Activated CD4-positive, CD25-positive, alpha-beta regulatory T cell treated with anti-CD3 and anti-CD28 coated beads, Interleukin-2, amount 50 U/mL, for 16 hours (primary cell): ENCODE results near the gene HOXC6.
"Not testable (repeated sequence)": the region's sequence is repeated elsewhere in the genome, so short reads cannot be mapped to it uniquely, and the experiment has no call there.

Experiments used
- DNase-seq: peaks from one replicate; pipeline ENCODE4 v3.0.0-alpha.2; 2020; ENCODE audit warnings: low read depth, low spot score

The HOXC6 gene

GRCh38 chr12:54041097-54041690 is 13.0 kb downstream of the HOXC6 start:
- DNase-seq = no peak

GRCh38 chr12:54042033-54042432 is 13.8 kb downstream of the HOXC6 start:
- DNase-seq = not testable (repeated sequence)

DNA sequence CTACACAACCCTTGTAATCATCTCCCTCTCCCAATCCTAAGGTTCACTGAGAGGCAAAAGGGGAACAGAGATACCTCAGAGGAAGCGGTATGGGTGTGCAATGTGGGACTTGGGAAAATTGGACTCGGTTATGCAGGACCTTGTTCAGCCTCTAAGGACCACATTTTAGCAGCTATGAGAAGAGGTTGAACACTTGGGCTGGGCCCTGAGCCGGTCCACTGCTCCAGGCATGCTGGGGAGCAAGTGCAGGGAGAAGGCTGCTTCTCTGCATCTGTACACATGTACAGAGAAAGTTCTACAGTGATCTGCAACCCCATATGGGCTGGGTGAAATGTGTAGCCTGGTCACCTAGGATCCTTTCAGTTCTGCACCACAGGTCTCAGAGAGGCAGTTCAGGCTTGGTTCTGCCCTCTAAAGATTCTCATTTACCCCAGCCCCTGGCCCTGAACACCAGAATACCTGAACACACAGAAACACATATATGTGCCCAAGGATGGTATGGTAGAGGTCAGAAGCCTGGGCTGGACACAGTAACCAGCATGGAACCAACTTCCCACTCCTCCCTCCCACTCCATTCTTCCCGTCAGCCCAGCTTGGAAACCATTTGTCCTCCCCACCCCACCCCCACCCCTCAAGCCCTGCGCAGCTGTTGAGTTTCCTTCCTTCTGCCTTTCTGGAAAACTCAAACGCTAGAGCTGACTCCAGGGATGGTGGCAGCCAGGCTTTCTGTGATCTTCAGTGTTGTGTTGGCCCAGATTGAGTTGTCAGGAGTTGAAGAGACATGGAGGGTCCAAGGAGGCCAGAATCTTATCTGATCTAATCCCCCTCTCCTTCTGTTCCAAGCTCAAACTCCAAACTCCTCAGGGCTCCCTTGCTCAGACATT is 15.0 kb downstream of the HOXC6 start:
- DNase-seq = no peak

DNA sequence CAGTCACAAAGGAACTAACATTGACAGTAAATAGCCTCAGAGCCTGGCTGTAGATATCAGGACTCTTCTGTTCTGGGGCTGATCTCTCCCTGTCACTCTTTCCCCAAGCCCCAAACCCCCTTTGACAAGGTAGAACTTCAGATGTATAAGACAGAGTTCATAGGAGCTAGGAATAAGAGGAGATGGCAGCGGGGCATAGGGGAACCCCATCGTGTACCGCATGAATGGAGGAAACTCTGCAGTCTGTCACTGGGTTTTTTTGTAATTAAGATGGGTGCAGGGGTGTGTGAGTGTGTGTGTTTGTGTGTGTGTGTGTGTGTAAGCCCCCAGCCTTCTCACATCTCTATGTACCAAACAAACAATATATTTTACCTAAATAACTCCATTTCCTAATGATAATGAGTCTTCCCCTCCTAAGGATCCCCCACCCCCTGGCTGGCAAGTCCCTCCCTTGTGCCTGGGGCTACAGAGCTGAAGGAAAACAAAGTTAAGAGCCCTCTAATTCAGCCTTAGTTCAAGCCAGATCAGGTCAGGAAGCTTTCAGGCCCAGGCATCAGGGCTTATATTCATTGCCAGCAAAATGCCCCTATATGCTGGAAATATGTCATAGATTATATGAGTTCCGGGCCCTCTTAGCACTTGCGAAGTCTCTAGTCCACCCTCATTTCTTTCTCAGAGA is 16.3 kb downstream of the HOXC6 start:
- DNase-seq = no peak

DNA sequence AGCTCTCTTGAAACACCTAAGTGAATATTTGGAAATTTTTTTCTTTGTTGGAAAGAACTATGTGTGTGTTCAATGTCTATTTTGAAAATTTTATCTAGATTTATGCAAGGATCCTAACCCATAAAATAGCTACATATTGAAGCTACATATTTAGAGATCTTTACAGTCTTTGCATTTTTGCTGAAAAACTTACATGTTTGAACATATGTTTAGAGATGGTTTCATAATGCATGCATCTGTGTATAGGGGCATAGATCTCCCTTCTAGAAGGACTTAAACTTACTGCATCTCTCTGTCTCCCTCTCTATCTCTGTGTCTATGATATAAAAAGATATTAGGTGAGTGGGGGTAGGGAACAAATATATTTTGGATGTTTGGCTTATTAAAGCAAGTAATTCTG is 17.2 kb downstream of the HOXC6 start:
- DNase-seq = no peak

- no peak for DNase-seq
These were observed 17.8 kb downstream of the HOXC6 start for GRCh38 chr12:54045868-54046521.

DNA sequence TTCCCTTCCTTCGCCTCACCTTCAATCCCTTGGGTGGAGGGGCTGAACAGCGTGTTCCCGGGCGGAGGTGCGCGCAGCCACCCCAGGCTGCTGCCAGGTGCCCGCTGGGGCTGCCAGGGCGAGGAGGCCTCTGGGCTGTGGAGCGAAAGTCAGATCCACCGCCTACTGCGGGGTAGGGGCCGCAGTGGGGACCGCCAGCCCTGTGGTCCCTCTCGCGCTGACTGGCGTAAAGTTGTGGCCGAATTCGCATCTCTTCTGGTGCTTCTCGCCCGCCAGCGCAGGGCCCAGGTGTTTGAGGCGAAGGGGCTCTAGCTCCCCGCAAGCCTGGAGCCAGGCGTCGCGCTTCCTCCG is 18.5 kb downstream of the HOXC6 start:
- no peak for DNase-seq

DNA sequence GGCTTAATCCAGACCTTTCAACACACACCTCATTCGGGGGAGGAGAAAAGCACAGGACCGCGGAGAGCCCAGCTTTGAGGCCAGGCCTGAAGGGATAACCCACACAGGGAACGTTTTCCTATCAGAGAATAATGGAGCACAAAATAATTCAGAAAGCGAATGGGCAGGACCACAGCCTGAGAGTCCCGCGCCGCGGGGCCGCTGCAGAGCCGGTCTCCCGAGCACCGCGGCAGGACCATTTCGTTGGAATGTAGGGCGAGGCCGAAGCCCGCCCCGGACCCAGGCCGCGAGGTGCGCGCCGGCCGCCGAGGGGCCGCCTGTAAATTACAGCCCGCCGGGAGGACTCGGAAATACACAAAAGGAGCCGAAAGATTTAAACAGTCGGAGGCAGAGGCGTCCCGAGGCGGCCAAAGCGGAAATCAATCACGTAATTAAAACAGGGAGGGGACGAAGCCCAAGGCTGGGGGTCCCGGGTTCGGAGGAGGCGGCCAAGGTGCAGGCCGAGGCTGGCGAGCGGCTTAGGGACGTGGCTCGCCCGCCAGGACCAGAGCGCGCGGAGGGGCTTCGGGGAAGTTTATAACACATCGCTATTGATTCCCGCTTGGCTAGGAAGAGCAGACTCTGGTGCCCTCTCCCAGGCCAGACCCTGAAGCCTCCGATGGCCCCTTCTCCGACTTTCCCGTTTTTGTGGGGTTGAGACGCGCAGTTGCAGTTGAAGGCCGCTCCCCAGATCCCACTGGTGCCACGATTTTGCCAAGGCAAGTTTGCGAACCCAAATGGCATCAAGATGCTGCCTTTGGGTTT is 19.1 kb downstream of the HOXC6 start:
- DNase-seq = no peak

- DNase-seq = no peak
These were observed 19.7 kb downstream of the HOXC6 start for GRCh38 chr12:54047964-54048303.

DNA sequence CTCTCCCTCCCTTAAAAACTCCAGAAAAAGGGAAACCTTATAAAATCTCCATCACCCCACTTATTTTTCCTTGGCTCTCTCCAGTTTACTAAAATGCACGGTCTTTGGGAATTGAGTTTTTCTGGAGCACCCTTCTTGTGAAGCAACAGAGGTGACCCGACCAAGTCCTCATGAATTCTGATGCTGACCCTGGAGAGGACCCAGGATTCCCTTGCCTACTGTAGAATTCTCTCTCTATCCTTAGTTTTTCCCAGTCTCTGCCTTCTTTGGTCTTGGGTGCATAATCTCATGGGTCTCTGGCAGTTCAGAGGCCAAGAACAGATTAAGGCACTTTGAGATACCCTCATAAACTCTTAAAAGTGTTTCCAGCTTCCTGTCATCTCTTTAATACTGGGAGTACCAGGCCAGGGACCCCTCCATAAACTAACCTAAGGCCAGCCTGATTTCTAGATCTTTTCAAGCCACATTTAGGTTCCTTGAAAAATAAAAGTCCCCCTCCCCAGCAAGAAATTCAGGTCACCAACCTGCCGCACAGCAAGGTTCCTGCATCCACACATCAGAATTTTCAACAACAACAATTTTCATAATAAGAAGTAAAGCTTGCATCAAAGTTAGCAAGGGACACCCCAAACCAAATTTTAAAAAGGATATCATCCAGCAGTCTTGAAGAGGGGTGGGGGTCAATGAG is 20.3 kb downstream of the HOXC6 start:
- no peak for DNase-seq

- DNase-seq = no peak
These were observed 20.9 kb downstream of the HOXC6 start for GRCh38 chr12:54049108-54049507.

GRCh38 chr12:54050482-54050810 is 22.2 kb downstream of the HOXC6 start:
- no peak for DNase-seq

- no peak for DNase-seq
These were observed 23.0 kb downstream of the HOXC6 start for GRCh38 chr12:54051026-54051842.

GRCh38 chr12:54051874-54052437 is 23.7 kb downstream of the HOXC6 start:
- DNase-seq = no peak

DNA sequence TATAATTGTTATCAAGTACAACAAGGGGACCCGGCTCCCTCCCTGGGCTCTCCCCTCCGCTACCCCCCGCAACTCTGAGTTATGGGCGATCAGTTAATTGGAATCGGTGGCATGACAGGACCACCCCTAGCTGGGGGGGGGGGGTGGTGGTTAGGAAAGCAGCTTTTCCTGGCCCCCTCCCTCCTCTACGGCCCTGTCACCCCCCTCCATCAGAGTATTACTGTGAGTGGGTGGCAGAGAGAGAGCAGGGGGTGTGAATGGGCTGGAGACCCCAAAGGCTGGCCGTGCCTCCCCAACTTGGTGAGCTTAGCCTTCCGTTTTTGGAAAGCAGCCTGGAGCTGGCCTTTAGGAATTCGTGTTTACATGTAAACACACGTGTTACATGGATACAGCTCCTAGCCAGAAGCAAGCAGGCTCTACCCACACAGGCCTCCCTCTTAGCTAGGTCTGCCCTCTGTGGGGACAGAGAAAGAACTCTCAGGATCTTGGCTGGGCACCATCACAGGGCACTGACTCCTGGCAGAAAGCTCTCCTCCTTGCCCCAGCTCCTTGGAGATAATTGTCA is 24.3 kb downstream of the HOXC6 start:
- DNase-seq = no peak

- no peak for DNase-seq
These were observed 24.9 kb downstream of the HOXC6 start for GRCh38 chr12:54053003-54053750.

- no peak for DNase-seq
These were observed 25.8 kb downstream of the HOXC6 start, which contains the start of gene HOXC4 for GRCh38 chr12:54053751-54054741. Gene HOXC4 (plus strand): TSS chr12:54053835. CDS start chr12:54053923, 88 bp downstream.
